Nephron progenitor cell (in vitro differentiated cells): ENCODE data around the gene OR5H15.
"Not testable (repeated sequence)": the region's sequence is repeated elsewhere in the genome, so short reads cannot be mapped to it uniquely, and the experiment has no call there.

ENCODE experiments used
- DNase-seq: peaks from one replicate; pipeline ENCODE4 v3.0.0; 2021
- H3K27ac Mint-ChIP-seq: 2 replicates; pipeline ENCODE4 v1.8.0; 2021; ENCODE audit warnings: mild to moderate bottlenecking, moderate library complexity, mixed read lengths
- H3K27me3 Mint-ChIP-seq: 2 replicates; pipeline ENCODE4 v1.8.0; 2021; ENCODE audit warnings: mild to moderate bottlenecking, low read depth, mixed read lengths; ENCODE audit not compliant: poor library complexity
- H3K36me3 Mint-ChIP-seq: 2 replicates; pipeline ENCODE4 v1.8.0; 2021; ENCODE audit warnings: low read depth, mixed read lengths
- H3K4me1 Mint-ChIP-seq: 2 replicates; pipeline ENCODE4 v1.8.0; 2021; ENCODE audit warnings: mixed read lengths
- H3K4me3 Mint-ChIP-seq: 2 replicates; pipeline ENCODE4 v1.8.0; 2021; ENCODE audit warnings: mild to moderate bottlenecking, moderate library complexity, mixed read lengths
- H3K9me3 Mint-ChIP-seq: 2 replicates; pipeline ENCODE4 v1.8.0; 2021; ENCODE audit warnings: mild to moderate bottlenecking, moderate library complexity, mixed read lengths
- TF ChIP-seq, protein P1 (sequence below): fragments of 200-600 bp; sonication (generic); IDR thresholded peaks from 2 replicates; pipeline ENCODE4 v1.5.0; 2021; ENCODE audit warnings: antibody characterized with exemption

Gene OR5H15

DNA sequence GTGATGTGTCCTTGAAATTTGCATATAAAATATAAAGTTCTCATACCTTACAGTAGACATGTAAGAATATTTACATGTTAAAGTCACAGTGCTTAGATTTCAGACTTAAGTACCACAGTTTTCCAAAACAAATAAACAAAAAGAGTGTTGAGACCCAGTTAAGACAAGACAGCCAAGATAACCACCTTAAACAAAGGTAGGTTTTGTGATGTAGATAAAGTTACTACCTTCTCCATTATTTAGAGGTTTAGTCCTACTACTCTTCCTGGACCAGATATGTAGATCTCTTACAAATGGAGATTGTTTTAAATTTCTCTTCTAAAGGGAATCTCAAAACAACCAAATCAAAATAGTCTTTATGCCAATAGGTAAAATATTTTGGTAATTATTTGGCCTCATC is 15.7 kb downstream of the OR5H15 start:
- no peak for DNase-seq
- TF ChIP-seq, protein P1, sequence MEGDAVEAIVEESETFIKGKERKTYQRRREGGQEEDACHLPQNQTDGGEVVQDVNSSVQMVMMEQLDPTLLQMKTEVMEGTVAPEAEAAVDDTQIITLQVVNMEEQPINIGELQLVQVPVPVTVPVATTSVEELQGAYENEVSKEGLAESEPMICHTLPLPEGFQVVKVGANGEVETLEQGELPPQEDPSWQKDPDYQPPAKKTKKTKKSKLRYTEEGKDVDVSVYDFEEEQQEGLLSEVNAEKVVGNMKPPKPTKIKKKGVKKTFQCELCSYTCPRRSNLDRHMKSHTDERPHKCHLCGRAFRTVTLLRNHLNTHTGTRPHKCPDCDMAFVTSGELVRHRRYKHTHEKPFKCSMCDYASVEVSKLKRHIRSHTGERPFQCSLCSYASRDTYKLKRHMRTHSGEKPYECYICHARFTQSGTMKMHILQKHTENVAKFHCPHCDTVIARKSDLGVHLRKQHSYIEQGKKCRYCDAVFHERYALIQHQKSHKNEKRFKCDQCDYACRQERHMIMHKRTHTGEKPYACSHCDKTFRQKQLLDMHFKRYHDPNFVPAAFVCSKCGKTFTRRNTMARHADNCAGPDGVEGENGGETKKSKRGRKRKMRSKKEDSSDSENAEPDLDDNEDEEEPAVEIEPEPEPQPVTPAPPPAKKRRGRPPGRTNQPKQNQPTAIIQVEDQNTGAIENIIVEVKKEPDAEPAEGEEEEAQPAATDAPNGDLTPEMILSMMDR = no peak
- Mint-ChIP-seq H3K4me1 (no peaks in the 10 kb centered on the region), H3K36me3 (no peaks in the 10 kb centered on the region), H3K9me3 (peaks cover 10% of the 10 kb centered on the region), H3K27ac (no peak overlapping the region), H3K4me3 (no peak overlapping the region), H3K27me3 (no peaks in the 10 kb centered on the region)

DNA sequence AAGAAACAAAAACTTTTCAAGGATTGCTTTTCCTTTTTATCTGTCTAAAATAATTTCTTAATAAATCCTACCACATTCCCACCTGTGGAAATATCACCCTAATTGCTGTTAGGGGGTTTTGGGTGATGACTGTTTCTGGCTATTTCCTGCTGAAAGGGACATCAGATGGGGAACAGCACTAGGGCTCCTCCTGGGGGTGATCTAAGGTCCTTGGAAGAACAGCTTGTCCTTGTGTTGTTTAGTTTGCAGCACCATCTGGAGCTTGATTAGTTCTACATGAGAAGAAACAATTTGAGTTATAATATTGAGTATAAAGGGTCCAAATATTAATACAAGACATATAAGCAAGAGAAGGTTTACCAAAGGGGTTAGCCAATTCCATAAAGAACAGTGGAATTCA is 18.7 kb downstream of the OR5H15 start:
- TF ChIP-seq, protein P1 = no peak
- Mint-ChIP-seq H3K27ac (peak overlapping the region; percentile 37), H3K4me3 (no peak overlapping the region), H3K4me1 (no peaks in the 10 kb centered on the region), H3K9me3 (no peaks in the 10 kb centered on the region), H3K27me3 (no peaks in the 10 kb centered on the region), H3K36me3 (no peaks in the 10 kb centered on the region)
- no peak for DNase-seq

DNA sequence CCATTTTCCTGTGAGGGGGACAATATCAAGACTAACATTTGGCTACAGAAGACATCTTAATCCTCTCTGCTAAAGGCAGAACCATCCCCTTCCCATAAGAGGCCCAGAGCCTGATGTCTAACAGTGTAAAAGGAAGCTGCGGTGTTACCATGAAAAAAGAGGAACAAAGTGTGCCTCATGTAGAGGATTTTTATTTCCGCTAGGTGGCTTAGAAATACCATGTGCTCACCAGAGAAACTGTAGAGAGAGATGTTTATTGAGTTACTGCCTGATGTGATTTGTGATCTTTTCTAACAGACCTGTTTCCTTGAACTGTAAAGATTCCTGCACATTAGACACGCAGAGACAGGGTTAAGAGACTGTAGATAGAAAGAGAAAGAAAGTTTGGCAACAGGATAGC is 22.0 kb downstream of the OR5H15 start:
- H3K27me3 Mint-ChIP-seq = peaks cover 4% of the 10 kb centered on the region
- no peak for DNase-seq
- H3K36me3 Mint-ChIP-seq = no peaks in the 10 kb centered on the region
- H3K9me3 Mint-ChIP-seq = peaks cover 10% of the 10 kb centered on the region
- H3K27ac Mint-ChIP-seq = no peak overlapping the region
- TF ChIP-seq, protein P1 = no peak
- H3K4me1 Mint-ChIP-seq = no peaks in the 10 kb centered on the region
- H3K4me3 Mint-ChIP-seq = no peak overlapping the region

DNA sequence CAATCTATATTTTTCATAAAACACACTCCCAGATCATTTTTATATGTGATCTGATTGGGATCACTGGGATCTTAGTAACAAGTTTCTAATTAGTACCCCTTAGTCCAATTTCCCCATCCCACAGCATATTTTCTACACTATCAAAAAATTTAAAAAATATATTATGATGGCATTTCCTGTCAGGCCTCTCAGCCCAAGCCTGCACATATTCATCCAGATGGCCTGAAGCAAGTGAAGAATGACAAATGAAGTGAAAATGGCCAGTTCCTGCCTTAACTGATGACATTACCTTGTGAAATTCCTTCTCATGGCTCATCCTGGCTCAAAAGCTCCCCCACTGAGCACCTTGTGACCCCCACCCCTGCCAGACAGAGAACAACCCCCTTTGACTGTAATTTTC is 24.4 kb downstream of the OR5H15 start:
- not testable (repeated sequence) for DNase-seq

DNA sequence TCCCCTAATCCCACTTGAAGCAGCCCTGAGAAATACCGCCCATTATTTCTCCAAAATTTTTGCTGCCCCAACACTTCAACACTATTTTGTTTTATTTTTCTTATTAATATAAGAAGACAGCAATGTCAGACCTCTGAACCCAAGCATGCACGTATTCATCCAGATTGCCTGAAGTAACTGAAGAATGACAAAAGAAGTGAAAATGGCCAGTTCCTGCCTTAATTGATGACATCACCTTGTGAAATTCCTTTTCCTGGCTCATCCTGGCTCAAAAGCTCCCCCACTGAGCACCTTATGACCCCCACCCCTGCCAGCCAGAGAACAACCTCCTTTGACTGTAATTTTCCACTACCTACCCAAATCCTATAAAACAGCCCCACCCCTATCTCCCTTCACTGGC is 29.8 kb downstream of the OR5H15 start:
- not testable (repeated sequence) for DNase-seq, H3K27ac Mint-ChIP-seq, H3K27me3 Mint-ChIP-seq, H3K4me1 Mint-ChIP-seq, H3K36me3 Mint-ChIP-seq, H3K4me3 Mint-ChIP-seq
- peaks cover 10% of the 10 kb centered on the region for H3K9me3 Mint-ChIP-seq

More for the DNA sequence above, 24.4 kb downstream of the OR5H15 start:
- H3K27ac Mint-ChIP-seq, H3K4me3 Mint-ChIP-seq, H3K27me3 Mint-ChIP-seq, H3K36me3 Mint-ChIP-seq, H3K4me1 Mint-ChIP-seq: not testable (repeated sequence)
- peaks cover 10% of the 10 kb centered on the region for H3K9me3 Mint-ChIP-seq

DNA sequence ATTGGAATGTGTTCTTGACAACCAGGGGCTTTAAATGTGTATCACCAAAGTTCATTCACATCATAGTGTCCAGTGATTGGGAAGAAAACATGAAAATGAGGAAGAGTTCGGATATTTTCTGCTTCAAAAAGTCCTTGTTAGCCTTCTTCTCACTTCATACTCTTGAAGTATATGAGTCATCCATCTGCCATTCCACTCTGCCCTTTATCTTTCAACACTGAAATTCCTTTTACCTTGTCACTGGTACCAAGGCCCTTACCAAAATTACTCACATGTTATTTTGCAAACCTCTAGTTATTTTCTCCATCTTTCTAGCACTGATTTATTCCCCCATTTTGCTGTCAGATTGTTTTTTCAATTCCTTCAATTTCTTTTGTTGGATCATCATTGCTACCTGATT is 32.5 kb downstream of the OR5H15 start:
- no peaks in the 10 kb centered on the region for H3K27me3 Mint-ChIP-seq
- no peak overlapping the region for H3K4me3 Mint-ChIP-seq
- TF ChIP-seq, protein P1 = no peak
- DNase-seq = no peak
- no peaks in the 10 kb centered on the region for H3K4me1 Mint-ChIP-seq
- H3K9me3 Mint-ChIP-seq = no peaks in the 10 kb centered on the region
- no peaks in the 10 kb centered on the region for H3K36me3 Mint-ChIP-seq
- H3K27ac Mint-ChIP-seq = no peak overlapping the region

DNA sequence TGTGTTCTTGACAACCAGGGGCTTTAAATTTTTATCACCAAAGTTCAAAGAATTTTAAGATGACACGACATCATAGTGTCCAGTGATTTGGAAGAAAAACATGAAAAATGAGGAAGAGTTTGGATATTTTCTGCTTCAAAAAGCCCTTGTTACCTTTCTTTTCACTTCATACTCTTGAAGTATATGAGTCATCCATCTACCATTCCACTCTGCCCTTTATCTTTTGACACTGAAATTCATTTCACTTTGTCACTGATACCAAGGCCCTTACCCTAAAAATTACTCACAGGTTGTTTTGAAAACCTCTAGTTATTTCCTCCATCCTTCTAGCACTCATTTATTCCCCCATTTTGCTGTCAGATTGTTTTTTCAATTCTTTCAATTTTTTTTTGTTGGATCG is 42.7 kb downstream of the OR5H15 start:
- Mint-ChIP-seq H3K4me1 (no peaks in the 10 kb centered on the region), H3K36me3 (no peaks in the 10 kb centered on the region), H3K27me3 (no peaks in the 10 kb centered on the region), H3K9me3 (no peaks in the 10 kb centered on the region), H3K27ac (no peak overlapping the region), H3K4me3 (no peak overlapping the region)
- TF ChIP-seq, protein P1 = no peak
- no peak for DNase-seq
